Hematopoietic multipotent progenitor cell treated with erythropoietin and hydrocortisone succinate and interleukin-3 and kit ligand, for 8 days (in vitro differentiated cells): Measurements from ENCODE around the gene LRRC63.

Experiments
- DNase-seq: peaks from one replicate; pipeline ENCODE4 v3.0.0-alpha.2; 2015

LRRC63 gene

DNA sequence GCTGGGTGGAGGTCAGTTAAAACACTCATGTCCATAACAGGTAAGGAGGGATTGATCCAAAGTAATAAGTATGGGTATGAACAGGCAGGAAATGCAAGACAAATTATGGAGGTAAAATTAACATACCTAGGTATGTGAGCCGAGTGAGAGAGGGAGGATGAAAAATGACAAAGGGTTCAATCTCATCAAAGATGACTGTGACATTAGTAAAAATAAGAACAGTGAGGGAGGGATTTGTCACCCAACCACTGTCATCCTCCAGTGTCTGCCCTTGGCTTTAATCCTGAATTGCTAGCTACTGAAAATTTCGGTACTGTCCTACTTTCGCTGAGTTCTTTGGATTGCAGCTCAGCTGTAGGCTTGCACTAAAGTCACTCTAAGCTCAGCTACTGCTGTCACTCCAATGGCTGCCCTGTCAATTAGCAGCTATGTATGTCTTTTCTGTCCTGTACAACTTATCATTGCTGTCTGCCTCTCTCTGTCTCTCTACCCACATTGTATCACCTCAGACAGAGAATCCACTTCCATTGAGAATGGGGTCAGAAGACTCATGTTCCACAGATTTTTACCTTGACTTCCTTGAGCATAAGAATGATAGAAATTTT, 62.5 kb downstream of the LRRC63 start:
- DNase-seq, result no peak

- peak; percentile 19 for DNase-seq
These were observed 66.7 kb downstream of the LRRC63 start for GRCh38 chr13:46278474-46278873.

DNA sequence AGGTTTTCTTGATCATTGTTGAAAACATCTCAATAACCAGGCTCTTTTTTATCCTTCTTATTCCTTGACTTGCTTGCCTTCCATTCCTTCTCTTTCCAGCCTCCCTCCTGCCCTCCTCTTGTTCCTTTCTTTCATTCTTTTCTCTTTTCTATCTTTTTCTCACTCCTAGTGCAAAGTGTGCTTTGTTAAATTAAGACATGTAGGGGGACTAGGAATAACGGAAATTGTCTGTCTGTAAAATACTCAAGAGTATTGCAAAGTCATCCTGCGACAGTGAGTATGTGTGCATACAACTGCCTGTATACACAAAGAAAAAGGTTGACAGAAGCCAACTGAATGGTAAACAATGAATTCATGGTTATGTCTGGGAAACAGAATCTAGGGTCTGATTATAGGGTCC, 70.1 kb downstream of the LRRC63 start:
- no peak for DNase-seq

GRCh38 chr13:46283912-46284824, 72.4 kb downstream of the LRRC63 start:
- DNase-seq, result peak; percentile 51

- no peak for DNase-seq
These were observed 75.2 kb downstream of the LRRC63 start for GRCh38 chr13:46286972-46287371.

DNA sequence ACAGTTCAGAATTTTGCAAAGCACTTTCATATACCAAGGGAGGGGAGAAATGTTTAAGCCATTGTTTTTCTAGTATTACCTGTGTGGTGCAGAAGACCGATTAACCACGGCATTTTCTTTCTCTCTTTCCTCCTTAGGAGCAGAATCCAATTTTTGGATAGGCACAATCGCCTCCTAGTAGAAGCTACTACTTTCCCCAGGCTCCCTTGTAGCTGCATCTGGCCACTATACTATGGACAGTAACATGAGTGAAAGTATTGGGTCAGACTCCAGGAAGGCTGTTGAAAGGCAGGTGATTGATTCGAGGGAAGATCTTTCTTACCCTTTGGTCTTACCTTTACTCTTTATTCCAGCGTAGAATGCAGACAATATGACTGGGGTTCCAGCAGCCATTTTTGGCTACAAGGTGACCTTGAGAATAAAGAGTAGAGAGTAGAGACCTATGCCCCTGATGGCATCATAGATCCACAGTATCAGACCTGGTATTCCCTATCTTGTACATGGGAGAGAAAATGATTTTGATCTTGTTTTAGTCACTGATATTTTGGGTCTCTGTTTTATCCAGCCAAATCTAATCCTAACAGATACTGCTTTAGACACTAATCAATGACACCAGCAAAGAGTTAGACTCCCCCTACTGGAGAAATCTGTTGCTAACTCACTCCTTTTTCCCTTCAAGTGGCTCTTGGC, 77.0 kb downstream of the LRRC63 start:
- peak; percentile 78 for DNase-seq

GRCh38 chr13:46289260-46289955, 77.7 kb downstream of the LRRC63 start:
- no peak for DNase-seq

DNA sequence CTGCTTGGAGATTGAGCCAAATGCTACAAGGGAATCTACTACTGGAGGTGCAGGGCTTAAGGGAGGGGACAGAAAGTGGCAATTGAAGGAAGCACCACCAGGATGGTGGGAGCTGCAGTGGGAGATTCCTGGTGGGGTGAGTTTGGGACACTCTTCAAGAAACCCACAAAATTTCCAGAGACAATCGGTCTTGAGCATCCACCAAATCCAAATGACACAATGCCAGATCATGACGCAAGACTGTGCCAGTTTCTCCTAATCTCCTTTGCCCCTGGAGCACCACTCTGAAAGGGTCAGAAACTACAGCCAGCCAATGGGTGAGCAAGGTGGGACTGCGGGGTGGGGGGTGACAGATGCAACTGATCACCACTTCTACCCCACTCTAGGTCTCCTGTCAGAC, 78.7 kb downstream of the LRRC63 start:
- no peak for DNase-seq

DNA sequence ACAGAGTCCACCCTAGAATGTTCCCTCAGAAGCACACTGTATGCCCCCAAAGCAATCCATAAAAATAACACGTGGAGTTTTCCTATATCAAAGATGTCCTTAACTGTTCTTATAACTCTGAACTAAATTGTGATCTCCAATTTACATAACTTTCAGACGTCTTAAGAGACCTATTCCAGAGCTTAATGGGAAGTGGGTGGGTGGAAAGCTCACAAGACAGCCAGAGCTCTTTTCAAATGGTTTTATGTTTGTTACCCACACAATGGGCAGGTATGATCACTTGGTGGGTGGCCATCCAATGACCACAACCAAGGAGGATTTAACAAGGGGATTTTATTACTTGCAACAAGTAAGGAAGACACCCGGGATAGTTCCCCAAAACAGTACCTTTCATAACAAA, 81.7 kb downstream of the LRRC63 start:
- DNase-seq, result no peak

DNA sequence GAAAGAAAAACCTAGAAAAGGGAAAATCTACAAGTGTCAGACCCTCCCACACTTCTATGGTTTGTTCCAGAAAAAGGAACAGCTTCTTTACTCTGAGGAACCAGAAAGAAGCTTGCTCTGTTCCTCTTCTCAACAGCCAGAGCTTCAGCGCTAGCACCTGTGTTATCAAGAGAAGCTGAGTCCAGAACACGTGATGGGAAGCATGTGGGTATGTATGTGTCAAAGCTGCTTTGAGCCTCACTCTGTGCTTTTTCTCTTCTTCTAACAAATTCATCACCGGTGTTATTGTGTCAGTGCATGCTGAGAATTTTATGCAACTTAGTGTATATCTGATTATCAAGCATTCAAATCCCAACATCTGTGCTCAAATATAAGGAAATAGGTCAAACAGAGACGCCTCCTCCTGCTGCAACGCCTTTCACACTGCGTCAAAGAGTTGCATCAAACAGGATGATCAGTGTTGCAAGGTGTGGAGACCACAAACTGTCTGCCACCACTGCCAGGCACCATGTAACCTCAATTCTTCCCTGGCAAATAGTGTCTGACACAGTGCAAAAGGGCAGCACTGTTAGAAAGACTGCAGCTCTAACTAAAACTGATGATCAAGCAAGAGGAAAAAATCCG, 83.9 kb downstream of the LRRC63 start:
- peak; percentile 55 for DNase-seq

- DNase-seq, result peak; percentile 14
These were observed 84.5 kb downstream of the LRRC63 start for GRCh38 chr13:46296115-46296822.

- no peak for DNase-seq
These were observed 85.2 kb downstream of the LRRC63 start for GRCh38 chr13:46296921-46297320.

- no peak for DNase-seq
These were observed 85.7 kb downstream of the LRRC63 start for GRCh38 chr13:46297361-46297811.

GRCh38 chr13:46303742-46304385, 92.1 kb downstream of the LRRC63 start:
- DNase-seq, result no peak

- no peak for DNase-seq
These were observed 92.8 kb downstream of the LRRC63 start for GRCh38 chr13:46304546-46304945.

DNA sequence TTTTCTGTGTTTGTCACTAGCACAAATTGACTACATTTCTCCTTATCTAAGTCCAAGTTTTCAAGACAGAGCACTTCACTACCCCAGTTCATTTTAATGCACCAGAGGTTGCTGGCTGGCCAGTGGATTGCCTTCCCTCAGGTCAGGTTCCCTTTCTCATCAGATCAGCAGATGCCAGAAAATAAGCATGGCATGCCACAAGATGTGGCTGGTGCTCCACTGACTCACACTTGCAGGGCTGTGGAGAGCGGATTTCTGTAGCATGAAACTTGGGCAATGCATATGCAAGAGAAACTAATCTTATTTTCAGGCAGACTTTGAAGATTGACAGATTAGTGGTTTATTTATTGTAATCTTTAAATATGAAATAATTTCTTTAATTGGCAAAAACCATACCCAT, 95.8 kb downstream of the LRRC63 start:
- DNase-seq, result no peak

- no peak for DNase-seq
These were observed 98.3 kb downstream of the LRRC63 start for GRCh38 chr13:46310066-46310465.

GRCh38 chr13:46311217-46311616, 99.5 kb downstream of the LRRC63 start:
- no peak for DNase-seq

GRCh38 chr13:46313024-46313423, 101.3 kb downstream of the LRRC63 start:
- DNase-seq, result no peak

- DNase-seq, result no peak
These were observed 101.9 kb downstream of the LRRC63 start for GRCh38 chr13:46313432-46314257.
